HCT116 (cell line): ENCODE measurements around the gene UGT2A3. TPM values are rescaled to one million over a fixed set of nuclear protein-coding genes. Genes with fewer than 3 reads are reported as not detected.

Source experiments
- ATAC-seq: fragments of 200-7000 bp; cut with Tn5 transposase; 2 replicates; pipeline ENCODE4 v1.9.1; 2020; ENCODE audit warnings: mild to moderate bottlenecking, moderate library complexity
- BruUV-seq: library from RNA; stranded (reverse); fragments of 400-500 nt; replicated peaks from 2 replicates; lab custom pipeline; 2021; lab: Mats Ljungman, UMichigan
- CTCF ChIA-PET: fragments of 300-600 bp; sonication (Branson Sonifier 250); formaldehyde crosslinking; loops from one replicate; lab custom pipeline; 2021; ENCODE audit warnings: antibody characterized with exemption; lab: Charles Lee
- POLR2A ChIA-PET: fragments of 300-600, 350-600 bp; sonication (Branson Sonifier 250); formaldehyde crosslinking; loops from one replicate; lab custom pipeline; 2021; ENCODE audit warnings: antibody characterized with exemption; lab: Charles Lee
- RAD21 ChIA-PET, 2 experiments: fragments of 300-600 bp; sonication (Branson Sonifier 250); formaldehyde crosslinking; loops; one replicate each; lab custom pipeline; 2023; ENCODE audit warnings: low total read pairs in 2 of 2; ENCODE audit not compliant: uncharacterized antibody in 2 of 2, unreplicated experiment in 2 of 2, low non-redundant PET in 1 of 2; lab: Charles Lee
- DNase-seq: peaks from one replicate; pipeline ENCODE4 v3.0.0-alpha.2; 2010; ENCODE audit warnings: low read depth, low spot score
- H2AFZ ChIP-seq: fragments of 200-600 bp; shearing (Covaris generic), sonication (generic); 2 replicates; pipeline ENCODE4 v1.6.1; 2017; ENCODE audit warnings: low read depth, mixed run types, mixed read lengths, antibody characterized with exemption, low read length; ENCODE audit not compliant: poor library complexity, severe bottlenecking
- H3K27ac ChIP-seq: 2 replicates; pipeline ENCODE4 v1.5.1; 2012; ENCODE audit warnings: low read depth, low read length
- H3K27me3 ChIP-seq: fragments of 200-600 bp; sonication (generic); 2 replicates; pipeline ENCODE4 v1.6.1; 2016; ENCODE audit warnings: mixed run types, low read length, mixed read lengths; ENCODE audit not compliant: insufficient read depth
- H3K36me3 ChIP-seq, 2 experiments: fragments of 200-500 bp in 1 of 2; fragments of 200-600 bp in 1 of 2; sonication (Bioruptor generic) in 1 of 2; sonication (generic) in 1 of 2; 2 replicates each; pipeline versions ENCODE4 v1.5.1 to v1.6.1; 2014 to 2016; ENCODE audit warnings: low read length in 2 of 2, inconsistent platforms in 1 of 2, mixed read lengths in 1 of 2, mixed run types in 1 of 2; ENCODE audit not compliant: insufficient read depth in 2 of 2, control insufficient read depth in 1 of 2
- H3K4me1 ChIP-seq, 2 experiments: fragments of 200-600 bp in 1 of 2; sonication (generic) in 1 of 2; 2 replicates each; pipeline versions ENCODE4 v1.5.1 to v1.6.1; 2012 to 2017; ENCODE audit warnings: low read length in 2 of 2, inconsistent platforms in 1 of 2, mild to moderate bottlenecking in 1 of 2, mixed read lengths in 1 of 2, mixed run types in 1 of 2, moderate library complexity in 1 of 2; ENCODE audit not compliant: insufficient read depth in 2 of 2, control insufficient read depth in 1 of 2
- H3K4me2 ChIP-seq: fragments of 200-600 bp; sonication (generic); 2 replicates; pipeline ENCODE4 v1.6.1; 2017; ENCODE audit warnings: mixed run types, low read length, mixed read lengths
- H3K4me3 ChIP-seq, 2 experiments: fragments of 200-600 bp in 1 of 2; sonication (generic) in 1 of 2; replicated peaks in 1 of 2; 2 replicates each; pipeline ENCODE4 v1.5.1; 2011 to 2016; ENCODE audit warnings: low read length in 2 of 2, control low read depth in 1 of 2, low read depth in 1 of 2, mild to moderate bottlenecking in 1 of 2, mixed read lengths in 1 of 2, mixed run types in 1 of 2
- H3K79me2 ChIP-seq: fragments of 200-600 bp; sonication (generic); 2 replicates; pipeline ENCODE4 v1.6.1; 2017; ENCODE audit warnings: mild to moderate bottlenecking, mixed run types, low read length, moderate library complexity, mixed read lengths; ENCODE audit not compliant: insufficient read depth
- H3K9ac ChIP-seq: fragments of 200-600 bp; sonication (generic); 2 replicates; pipeline ENCODE4 v1.6.1; 2016; ENCODE audit warnings: low read length, mixed read lengths
- H3K9me2 ChIP-seq: fragments of 200-600 bp; sonication (generic), shearing (Covaris generic); 2 replicates; pipeline ENCODE4 v1.6.1; 2017; ENCODE audit warnings: mixed run types, mild to moderate bottlenecking, moderate library complexity; ENCODE audit not compliant: insufficient read depth
- H3K9me3 ChIP-seq, 2 experiments: fragments of 200-500 bp in 1 of 2; fragments of 200-600 bp in 1 of 2; sonication (Bioruptor generic) in 1 of 2; sonication (generic) in 1 of 2; 2 replicates each; pipeline ENCODE4 v1.6.1; 2014 to 2017; ENCODE audit warnings: low read length in 2 of 2, mixed read lengths in 2 of 2, inconsistent platforms in 1 of 2, low read depth in 1 of 2, mild to moderate bottlenecking in 1 of 2, mixed run types in 1 of 2, moderate library complexity in 1 of 2; ENCODE audit not compliant: control insufficient read depth in 1 of 2, insufficient read depth in 1 of 2
- H4K20me1 ChIP-seq: fragments of 200-600 bp; sonication (generic), shearing (Covaris generic); 2 replicates; pipeline ENCODE4 v1.6.1; 2017; ENCODE audit warnings: mixed run types, mild to moderate bottlenecking, moderate library complexity; ENCODE audit not compliant: insufficient read depth
- CEBPB ChIP-seq: IDR thresholded peaks from 2 replicates; pipeline ENCODE4 v1.6.1; 2012; ENCODE audit warnings: low read depth
- EZH2 ChIP-seq: fragments of 200-600 bp; sonication (generic); IDR thresholded peaks from 2 replicates; pipeline ENCODE4 v1.6.1; 2017; ENCODE audit warnings: antibody characterized with exemption, mixed run types
- EZH2phosphoT487 ChIP-seq: fragments of 200-600 bp; IDR thresholded peaks from 2 replicates; pipeline ENCODE4 v1.6.1; 2018; ENCODE audit warnings: antibody characterized with exemption, borderline replicate concordance
- JUND ChIP-seq: IDR thresholded peaks from 2 replicates; pipeline ENCODE4 v1.6.1; 2012
- POLR2A ChIP-seq: IDR thresholded peaks from 2 replicates; pipeline ENCODE4 v1.7.0; 2011; ENCODE audit warnings: borderline replicate concordance; ENCODE audit not compliant: insufficient read depth, insufficient read length; ENCODE audit errors: extremely low read depth
- POLR2AphosphoS5 ChIP-seq: IDR thresholded peaks from 2 replicates; pipeline ENCODE4 v1.6.1; 2011; ENCODE audit warnings: mild to moderate bottlenecking, low read depth, low read length, moderate library complexity
- RAD21 ChIP-seq: IDR thresholded peaks from 2 replicates; pipeline ENCODE4 v1.6.1; 2012; ENCODE audit warnings: low read depth, mild to moderate bottlenecking
- YY1 ChIP-seq: IDR thresholded peaks from 2 replicates; pipeline ENCODE4 v1.6.1; 2011; ENCODE audit warnings: low read length, low read depth, moderate library complexity, mild to moderate bottlenecking; ENCODE audit not compliant: insufficient replicate concordance; ENCODE audit errors: extremely low read depth
- ZNF274 ChIP-seq: fragments of 200-500 bp; sonication (Bioruptor generic); IDR thresholded peaks from 2 replicates; pipeline ENCODE4 v1.6.1; 2014; ENCODE audit warnings: mild to moderate bottlenecking, low read depth, low read length, inconsistent platforms
- intact Hi-C: fragments of 100-400 bp; cut with micrococcal nuclease; formaldehyde crosslinking; loops from 2 replicates; pipeline ENCODE4 v1.10.0; 2022
- total RNA-seq: library from RNA; stranded (reverse); gene quantifications from one replicate; pipeline ENCODE4 v1.2.1, GENCODE V29; 2021; ENCODE audit not compliant: unreplicated experiment
- TF ChIP-seq, protein P1 (sequence below): IDR thresholded peaks from 2 replicates; pipeline ENCODE4 v1.6.1; 2012; ENCODE audit warnings: low read depth

UGT2A3 gene
- total RNA-seq, 1 experiment from 2014 or later: not detected

DNA sequence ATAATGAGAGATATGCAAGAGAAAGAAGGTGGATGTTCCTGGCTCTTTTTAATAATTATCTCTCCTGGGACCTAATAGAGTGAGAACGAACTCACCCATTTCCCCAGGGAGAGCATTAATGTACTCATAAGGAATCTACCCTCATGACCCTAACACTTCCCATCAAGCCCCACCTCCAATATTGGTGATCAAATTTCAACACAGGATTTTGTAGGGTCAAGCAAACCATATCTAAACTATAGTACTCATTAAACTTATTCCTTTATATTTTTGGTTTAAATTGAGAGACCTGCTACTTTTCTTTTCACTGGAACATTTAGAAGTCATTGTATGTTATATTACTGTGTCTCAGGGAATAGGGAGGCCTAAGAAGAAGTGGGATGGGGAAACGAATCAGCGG is 2.6 kb downstream of the UGT2A3 start:
- no peak overlapping the region for H3K27ac ChIP-seq
- DNase-seq (no peak), ATAC-seq (no peak)
- H4K20me1 ChIP-seq: no peaks in the 10 kb centered on the region
- H3K9me2 ChIP-seq: no peaks in the 10 kb centered on the region
- BruUV-seq: no TSS peak
- no peak overlapping the region for H3K4me3 ChIP-seq
- H3K9ac ChIP-seq: no peak overlapping the region
- H3K79me2 ChIP-seq: no peaks in the 10 kb centered on the region
- ChIA-PET RAD21 (no interaction called here), POLR2A (no interaction called here), CTCF (no interaction called here)
- no peaks in the 10 kb centered on the region for H3K9me3 ChIP-seq
- no peak overlapping the region for H2AFZ ChIP-seq
- no peaks in the 10 kb centered on the region for H3K27me3 ChIP-seq
- H3K4me2 ChIP-seq: no peak overlapping the region
- TF ChIP-seq EZH2phosphoT487 (no peak), CEBPB (no peak), RAD21 (no peak), POLR2AphosphoS5 (no peak), YY1 (no peak), ZNF274 (no peak), JUND (no peak), EZH2 (no peak), POLR2A (no peak)
- TF ChIP-seq, protein P1, sequence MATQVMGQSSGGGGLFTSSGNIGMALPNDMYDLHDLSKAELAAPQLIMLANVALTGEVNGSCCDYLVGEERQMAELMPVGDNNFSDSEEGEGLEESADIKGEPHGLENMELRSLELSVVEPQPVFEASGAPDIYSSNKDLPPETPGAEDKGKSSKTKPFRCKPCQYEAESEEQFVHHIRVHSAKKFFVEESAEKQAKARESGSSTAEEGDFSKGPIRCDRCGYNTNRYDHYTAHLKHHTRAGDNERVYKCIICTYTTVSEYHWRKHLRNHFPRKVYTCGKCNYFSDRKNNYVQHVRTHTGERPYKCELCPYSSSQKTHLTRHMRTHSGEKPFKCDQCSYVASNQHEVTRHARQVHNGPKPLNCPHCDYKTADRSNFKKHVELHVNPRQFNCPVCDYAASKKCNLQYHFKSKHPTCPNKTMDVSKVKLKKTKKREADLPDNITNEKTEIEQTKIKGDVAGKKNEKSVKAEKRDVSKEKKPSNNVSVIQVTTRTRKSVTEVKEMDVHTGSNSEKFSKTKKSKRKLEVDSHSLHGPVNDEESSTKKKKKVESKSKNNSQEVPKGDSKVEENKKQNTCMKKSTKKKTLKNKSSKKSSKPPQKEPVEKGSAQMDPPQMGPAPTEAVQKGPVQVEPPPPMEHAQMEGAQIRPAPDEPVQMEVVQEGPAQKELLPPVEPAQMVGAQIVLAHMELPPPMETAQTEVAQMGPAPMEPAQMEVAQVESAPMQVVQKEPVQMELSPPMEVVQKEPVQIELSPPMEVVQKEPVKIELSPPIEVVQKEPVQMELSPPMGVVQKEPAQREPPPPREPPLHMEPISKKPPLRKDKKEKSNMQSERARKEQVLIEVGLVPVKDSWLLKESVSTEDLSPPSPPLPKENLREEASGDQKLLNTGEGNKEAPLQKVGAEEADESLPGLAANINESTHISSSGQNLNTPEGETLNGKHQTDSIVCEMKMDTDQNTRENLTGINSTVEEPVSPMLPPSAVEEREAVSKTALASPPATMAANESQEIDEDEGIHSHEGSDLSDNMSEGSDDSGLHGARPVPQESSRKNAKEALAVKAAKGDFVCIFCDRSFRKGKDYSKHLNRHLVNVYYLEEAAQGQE: no peak
- H3K36me3 ChIP-seq: no peaks in the 10 kb centered on the region
- no peaks in the 10 kb centered on the region for H3K4me1 ChIP-seq
- intact Hi-C loops: no loop called here
